Endodermal cell (in vitro differentiated cells): Measurements from ENCODE around the gene KCTD3. TPM values are rescaled to one million over a fixed set of nuclear protein-coding genes. Genes with fewer than 3 reads are reported as not detected.

Experiments used
- DNase-seq: peaks from one replicate; pipeline ENCODE4 v3.0.0-alpha.2; 2017
- H3K27ac ChIP-seq: 2 replicates; pipeline ENCODE4 v1.5.1; 2013; ENCODE audit warnings: mild to moderate bottlenecking, low read depth, low read length, moderate library complexity
- H3K27me3 ChIP-seq: 2 replicates; pipeline ENCODE4 v1.6.1; 2013; ENCODE audit warnings: mild to moderate bottlenecking, low read length, moderate library complexity; ENCODE audit not compliant: insufficient read depth, control insufficient read depth, poor library complexity, severe bottlenecking
- H3K36me3 ChIP-seq: 2 replicates; pipeline ENCODE4 v1.7.0; 2013; ENCODE audit warnings: mild to moderate bottlenecking, low read length, moderate library complexity; ENCODE audit not compliant: control insufficient read depth, insufficient read depth
- H3K4me1 ChIP-seq: one replicate; pipeline ENCODE4 v1.7.0; 2013; ENCODE audit warnings: low read length; ENCODE audit not compliant: control insufficient read depth, insufficient read depth
- H3K4me3 ChIP-seq: 2 replicates; pipeline ENCODE4 v1.5.1; 2013; ENCODE audit warnings: mild to moderate bottlenecking, low read length, moderate library complexity
- H3K9ac ChIP-seq: 2 replicates; pipeline ENCODE4 v1.6.1; 2013; ENCODE audit warnings: mild to moderate bottlenecking, low read length, moderate library complexity; ENCODE audit not compliant: poor library complexity, severe bottlenecking; ENCODE audit errors: extremely low read depth
- H3K9me3 ChIP-seq: 2 replicates; pipeline ENCODE4 v1.6.1; 2013; ENCODE audit warnings: mild to moderate bottlenecking, low read length, moderate library complexity; ENCODE audit not compliant: control insufficient read depth
- H3K27ac Mint-ChIP-seq: 2 replicates; pipeline ENCODE4 v1.8.0; 2020; ENCODE audit warnings: mixed read lengths
- H3K27me3 Mint-ChIP-seq: 2 replicates; pipeline ENCODE4 v1.8.0; 2021; ENCODE audit warnings: mild to moderate bottlenecking, mixed read lengths; ENCODE audit not compliant: insufficient read depth
- H3K36me3 Mint-ChIP-seq: 2 replicates; pipeline ENCODE4 v1.8.0; 2020; ENCODE audit warnings: low read depth, mixed read lengths
- H3K4me1 Mint-ChIP-seq: 2 replicates; pipeline ENCODE4 v1.8.0; 2020; ENCODE audit warnings: mixed read lengths
- H3K4me3 Mint-ChIP-seq: 2 replicates; pipeline ENCODE4 v1.8.0; 2020; ENCODE audit warnings: mild to moderate bottlenecking, moderate library complexity, mixed read lengths
- H3K9me3 Mint-ChIP-seq: 2 replicates; pipeline ENCODE4 v1.8.0; 2020; ENCODE audit warnings: mild to moderate bottlenecking, mixed read lengths
- whole genome bisulfite sequencing, 2 experiments: methylation state at CpG; one replicate each; pipeline versions ENCODE4 v1.1.5 to v1.1.7; 2013; ENCODE audit warnings: missing lambda C conversion rate in 2 of 2, mixed read lengths in 1 of 2; ENCODE audit not compliant: insufficient coverage in 1 of 2, insufficient read length in 1 of 2; 5-methylcytosine and 5-hydroxymethylcytosine counted together
- total RNA-seq, 2 donors: library from RNA; stranded (reverse); fragmentation: NEBNext Ultra II Directional in 1 of 2; extraction: Animal tissue kit (Norgen Biotek cat#: 25700) in 1 of 2; gene quantifications; 2 replicates in 1 of 2; 3 replicates in 1 of 2; pipeline ENCODE4 v1.2.1, GENCODE V29; 2021
- TF ChIP-seq, protein P1 (sequence below): fragments of 200-600 bp; sonication (generic); conservative IDR thresholded peaks from 2 replicates; pipeline ENCODE4 v1.5.0; 2021; ENCODE audit warnings: antibody characterized with exemption, mild to moderate bottlenecking

KCTD3 gene
- total RNA-seq, 2 donors from 2014 or later: 42.2 to 46.5 TPM

GRCh38 chr1:215601276-215601675 is 34.2 kb downstream of the KCTD3 start:
- peaks cover 9% of the 10 kb centered on the region for H3K4me1 Mint-ChIP-seq
- H3K4me3 Mint-ChIP-seq: no peak overlapping the region
- no peaks in the 10 kb centered on the region for H3K9me3 Mint-ChIP-seq
- no peak for DNase-seq
- H3K27ac Mint-ChIP-seq: peak overlapping the region; percentile 42
- peaks cover 23% of the 10 kb centered on the region for H3K36me3 Mint-ChIP-seq
- H3K27me3 Mint-ChIP-seq: no peaks in the 10 kb centered on the region
- H3K9ac ChIP-seq: no peak overlapping the region
- H3K27me3 ChIP-seq: no peaks in the 10 kb centered on the region
- H3K36me3 ChIP-seq: peaks cover 57% of the 10 kb centered on the region
- no peak overlapping the region for H3K4me3 ChIP-seq
- no peaks in the 10 kb centered on the region for H3K4me1 ChIP-seq
- TF ChIP-seq, protein P1, sequence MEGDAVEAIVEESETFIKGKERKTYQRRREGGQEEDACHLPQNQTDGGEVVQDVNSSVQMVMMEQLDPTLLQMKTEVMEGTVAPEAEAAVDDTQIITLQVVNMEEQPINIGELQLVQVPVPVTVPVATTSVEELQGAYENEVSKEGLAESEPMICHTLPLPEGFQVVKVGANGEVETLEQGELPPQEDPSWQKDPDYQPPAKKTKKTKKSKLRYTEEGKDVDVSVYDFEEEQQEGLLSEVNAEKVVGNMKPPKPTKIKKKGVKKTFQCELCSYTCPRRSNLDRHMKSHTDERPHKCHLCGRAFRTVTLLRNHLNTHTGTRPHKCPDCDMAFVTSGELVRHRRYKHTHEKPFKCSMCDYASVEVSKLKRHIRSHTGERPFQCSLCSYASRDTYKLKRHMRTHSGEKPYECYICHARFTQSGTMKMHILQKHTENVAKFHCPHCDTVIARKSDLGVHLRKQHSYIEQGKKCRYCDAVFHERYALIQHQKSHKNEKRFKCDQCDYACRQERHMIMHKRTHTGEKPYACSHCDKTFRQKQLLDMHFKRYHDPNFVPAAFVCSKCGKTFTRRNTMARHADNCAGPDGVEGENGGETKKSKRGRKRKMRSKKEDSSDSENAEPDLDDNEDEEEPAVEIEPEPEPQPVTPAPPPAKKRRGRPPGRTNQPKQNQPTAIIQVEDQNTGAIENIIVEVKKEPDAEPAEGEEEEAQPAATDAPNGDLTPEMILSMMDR: no peak
- no peak overlapping the region for H3K27ac ChIP-seq
- WGBS, 2 experiments: 86 to 96% methylated on average over 1 to 2 of the region's 2 CpGs
- no peaks in the 10 kb centered on the region for H3K9me3 ChIP-seq

- Histone ChIP-seq H3K4me3 (no peak overlapping the region), H3K27ac (no peak overlapping the region), H3K4me1 (no peaks in the 10 kb centered on the region), H3K9me3 (no peaks in the 10 kb centered on the region), H3K9ac (no peak overlapping the region), H3K27me3 (no peaks in the 10 kb centered on the region), H3K36me3 (peaks cover 50% of the 10 kb centered on the region)
- Mint-ChIP-seq H3K4me1 (peaks cover 6% of the 10 kb centered on the region), H3K27me3 (no peaks in the 10 kb centered on the region), H3K36me3 (peaks cover 11% of the 10 kb centered on the region), H3K9me3 (no peaks in the 10 kb centered on the region), H3K4me3 (no peak overlapping the region), H3K27ac (peak overlapping the region; percentile 20)
- DNase-seq: no peak
- TF ChIP-seq, protein P1: no peak
Observed at GRCh38 chr1:215603319-215603718, 36.2 kb downstream of the KCTD3 start.

GRCh38 chr1:215605011-215605621 is 38.0 kb downstream of the KCTD3 start:
- no peaks in the 10 kb centered on the region for H3K9me3 Mint-ChIP-seq
- H3K36me3 Mint-ChIP-seq: peaks cover 19% of the 10 kb centered on the region
- Histone ChIP-seq H3K27ac (no peak overlapping the region), H3K9ac (no peak overlapping the region), H3K4me1 (no peaks in the 10 kb centered on the region), H3K9me3 (no peaks in the 10 kb centered on the region), H3K4me3 (no peak overlapping the region), H3K27me3 (no peaks in the 10 kb centered on the region), H3K36me3 (peaks cover 60% of the 10 kb centered on the region)
- no peak overlapping the region for H3K4me3 Mint-ChIP-seq
- H3K4me1 Mint-ChIP-seq: peaks cover 4% of the 10 kb centered on the region
- DNase-seq: no peak
- TF ChIP-seq, protein P1: no peak
- no peak overlapping the region for H3K27ac Mint-ChIP-seq
- H3K27me3 Mint-ChIP-seq: no peaks in the 10 kb centered on the region
